ENCODE results near the gene CLN6. TPM values are rescaled to one million over a fixed set of nuclear protein-coding genes. Genes with fewer than 3 reads are reported as not detected.
A peak's percentile ranks its signal among the peaks of the same experiment; 100 is the strongest.
"Not testable (repeated sequence)": the region's sequence is repeated elsewhere in the genome, so short reads cannot be mapped to it uniquely, and the experiment has no call there.

The CLN6 gene
- polyA plus RNA-seq, 12 donors = 13.9 to 38.4 (median 17.9) TPM; not detected in 1

- no peak for DNase-seq
Measured at GRCh38 chr15:68192804-68193486, 36.6 kb downstream of the CLN6 start.

- DNase-seq = no peak
Measured at GRCh38 chr15:68192117-68192516, 37.4 kb downstream of the CLN6 start.

- DNase-seq = no peak
Measured at GRCh38 chr15:68191555-68191954, 38.0 kb downstream of the CLN6 start.

GRCh38 chr15:68190048-68190447 is 39.5 kb downstream of the CLN6 start:
- DNase-seq = no peak

- DNase-seq = no peak
Measured at GRCh38 chr15:68188647-68189046, 40.9 kb downstream of the CLN6 start.

GRCh38 chr15:68187559-68187958 is 42.0 kb downstream of the CLN6 start:
- DNase-seq = peak; percentile 87

- DNase-seq = no peak
Measured at GRCh38 chr15:68186671-68187397, 42.7 kb downstream of the CLN6 start.

- DNase-seq = no peak
Measured at GRCh38 chr15:68184616-68185480, 44.7 kb downstream of the CLN6 start.

- no peak for DNase-seq
Measured at GRCh38 chr15:68183616-68184315, 45.8 kb downstream of the CLN6 start.

GRCh38 chr15:68177742-68178141 is 51.8 kb downstream of the CLN6 start:
- no peak for DNase-seq

- DNase-seq = no peak
Measured at GRCh38 chr15:68176601-68177000, 52.9 kb downstream of the CLN6 start.

GRCh38 chr15:68175526-68175925 is 54.0 kb downstream of the CLN6 start:
- DNase-seq = no peak

GRCh38 chr15:68173119-68173518 is 56.4 kb downstream of the CLN6 start:
- DNase-seq = no peak

- not testable (repeated sequence) for DNase-seq
Measured at GRCh38 chr15:68172037-68172436, 57.5 kb downstream of the CLN6 start.

GRCh38 chr15:68166847-68167246 is 62.7 kb downstream of the CLN6 start:
- no peak for DNase-seq

- no peak for DNase-seq
Measured at GRCh38 chr15:68163191-68163590, 66.3 kb downstream of the CLN6 start.

GRCh38 chr15:68158046-68158628 is 71.4 kb downstream of the CLN6 start:
- peak; percentile 21 for DNase-seq

- no peak for DNase-seq
Measured at GRCh38 chr15:68157074-68157473, 72.5 kb downstream of the CLN6 start.
